NT2/D1 (cell line): Measurements from ENCODE around the gene ADAMTS4.

ENCODE experiments used
- DNase-seq: peaks from one replicate; pipeline ENCODE4 v3.0.0-alpha.2; 2011; ENCODE audit warnings: low read depth, low spot score
- H3K27me3 ChIP-seq: 2 replicates; pipeline ENCODE4 v1.6.0; 2011; ENCODE audit warnings: mild to moderate bottlenecking; ENCODE audit not compliant: insufficient read length, insufficient read depth
- H3K36me3 ChIP-seq: 2 replicates; pipeline ENCODE4 v1.6.1; 2011; ENCODE audit warnings: mild to moderate bottlenecking, low read length, mixed read lengths; ENCODE audit not compliant: insufficient read depth, insufficient read length
- H3K4me1 ChIP-seq: 2 replicates; pipeline ENCODE4 v1.5.1; 2011; ENCODE audit not compliant: insufficient read depth, insufficient read length
- H3K4me3 ChIP-seq: 2 replicates; pipeline ENCODE4 v1.5.1; 2011; ENCODE audit warnings: low read depth; ENCODE audit not compliant: insufficient read length
- H3K9ac ChIP-seq: 2 replicates; pipeline ENCODE4 v1.6.0; 2011; ENCODE audit warnings: low read depth; ENCODE audit not compliant: insufficient read length
- H3K9me3 ChIP-seq: 2 replicates; pipeline ENCODE4 v1.5.1; 2011; ENCODE audit warnings: mild to moderate bottlenecking, low read length; ENCODE audit not compliant: insufficient read depth
- SUZ12 ChIP-seq: IDR thresholded peaks from 2 replicates; pipeline ENCODE4 v1.6.1; 2011; ENCODE audit not compliant: insufficient read length, insufficient read depth; ENCODE audit errors: extremely low read depth
- YY1 ChIP-seq: IDR thresholded peaks from 2 replicates; pipeline ENCODE4 v1.6.1; 2011; ENCODE audit not compliant: insufficient read length, insufficient read depth
- ZNF274 ChIP-seq: IDR thresholded peaks from 2 replicates; pipeline ENCODE4 v1.6.1; 2011; ENCODE audit warnings: mild to moderate bottlenecking, low read depth, low read length

The ADAMTS4 gene

GRCh38 chr1:161193561-161194235 lies 5.2 kb downstream of the ADAMTS4 start:
- DNase-seq: no peak
- H3K36me3 ChIP-seq: peaks cover 62% of the 10 kb centered on the region
- peaks cover 20% of the 10 kb centered on the region for H3K4me1 ChIP-seq
- H3K4me3 ChIP-seq: no peak overlapping the region
- no peaks in the 10 kb centered on the region for H3K27me3 ChIP-seq
- TF ChIP-seq SUZ12: no peak
- no peak for TF ChIP-seq ZNF274
- no peak for TF ChIP-seq YY1
- H3K9me3 ChIP-seq: no peaks in the 10 kb centered on the region
- H3K9ac ChIP-seq: no peak overlapping the region

GRCh38 chr1:161192476-161193465 lies 6.1 kb downstream of the ADAMTS4 start:
- H3K36me3 ChIP-seq: peaks cover 62% of the 10 kb centered on the region
- TF ChIP-seq YY1 (no peak), SUZ12 (no peak), ZNF274 (no peak)
- peaks cover 18% of the 10 kb centered on the region for H3K4me1 ChIP-seq
- no peak overlapping the region for H3K4me3 ChIP-seq
- no peaks in the 10 kb centered on the region for H3K27me3 ChIP-seq
- H3K9me3 ChIP-seq: no peaks in the 10 kb centered on the region
- peak; percentile 86 for DNase-seq
- H3K9ac ChIP-seq: peak overlapping the region; percentile 22

GRCh38 chr1:161191971-161192370 lies 6.9 kb downstream of the ADAMTS4 start:
- H3K4me3 ChIP-seq: no peak overlapping the region
- H3K36me3 ChIP-seq: peaks cover 62% of the 10 kb centered on the region
- no peak overlapping the region for H3K9ac ChIP-seq
- H3K27me3 ChIP-seq: no peaks in the 10 kb centered on the region
- H3K9me3 ChIP-seq: no peaks in the 10 kb centered on the region
- DNase-seq: no peak
- TF ChIP-seq YY1: no peak
- no peak for TF ChIP-seq ZNF274
- no peak for TF ChIP-seq SUZ12
- H3K4me1 ChIP-seq: peaks cover 13% of the 10 kb centered on the region

- Histone ChIP-seq H3K4me3 (no peak overlapping the region), H3K4me1 (peaks cover 8% of the 10 kb centered on the region), H3K9me3 (no peaks in the 10 kb centered on the region), H3K27me3 (no peaks in the 10 kb centered on the region), H3K36me3 (peaks cover 56% of the 10 kb centered on the region), H3K9ac (peak overlapping the region; percentile 21)
- TF ChIP-seq YY1: no peak
- no peak for TF ChIP-seq ZNF274
- no peak for TF ChIP-seq SUZ12
- no peak for DNase-seq
Measured at GRCh38 chr1:161190962-161191521, 7.8 kb downstream of the ADAMTS4 start.

GRCh38 chr1:161189036-161189435 lies 9.8 kb downstream of the ADAMTS4 start:
- Histone ChIP-seq H3K9me3 (no peaks in the 10 kb centered on the region), H3K27me3 (no peaks in the 10 kb centered on the region), H3K36me3 (peaks cover 38% of the 10 kb centered on the region), H3K4me1 (peaks cover 8% of the 10 kb centered on the region), H3K9ac (no peak overlapping the region), H3K4me3 (no peak overlapping the region)
- TF ChIP-seq ZNF274: no peak
- TF ChIP-seq YY1: no peak
- TF ChIP-seq SUZ12: no peak
- no peak for DNase-seq

- H3K27me3 ChIP-seq: no peaks in the 10 kb centered on the region
- TF ChIP-seq ZNF274 (no peak), YY1 (no peak), SUZ12 (no peak)
- H3K4me3 ChIP-seq: no peak overlapping the region
- H3K36me3 ChIP-seq: peaks cover 31% of the 10 kb centered on the region
- no peaks in the 10 kb centered on the region for H3K9me3 ChIP-seq
- H3K4me1 ChIP-seq: peaks cover 8% of the 10 kb centered on the region
- DNase-seq: no peak
- H3K9ac ChIP-seq: no peak overlapping the region
Measured at GRCh38 chr1:161188381-161188780, 10.5 kb downstream of the ADAMTS4 start.

GRCh38 chr1:161187311-161187710 lies 11.5 kb downstream of the ADAMTS4 start:
- no peak for DNase-seq
- H3K27me3 ChIP-seq: no peaks in the 10 kb centered on the region
- TF ChIP-seq YY1: no peak
- TF ChIP-seq SUZ12: no peak
- no peak for TF ChIP-seq ZNF274
- peaks cover 8% of the 10 kb centered on the region for H3K4me1 ChIP-seq
- peaks cover 22% of the 10 kb centered on the region for H3K36me3 ChIP-seq
- H3K4me3 ChIP-seq: no peak overlapping the region
- no peaks in the 10 kb centered on the region for H3K9me3 ChIP-seq
- H3K9ac ChIP-seq: no peak overlapping the region
